Fibroblast of the conjunctiva (primary cell): ENCODE data around the gene P2RX5.

ENCODE experiments used
- DNase-seq: peaks from one replicate; pipeline ENCODE4 v3.0.0-alpha.2; 2010; ENCODE audit warnings: low read depth

P2RX5 gene

GRCh38 chr17:3681057-3681456, 14.9 kb downstream of the P2RX5 start:
- no peak for DNase-seq

- DNase-seq: no peak
Observed at GRCh38 chr17:3679531-3680126, 16.3 kb downstream of the P2RX5 start.

DNA sequence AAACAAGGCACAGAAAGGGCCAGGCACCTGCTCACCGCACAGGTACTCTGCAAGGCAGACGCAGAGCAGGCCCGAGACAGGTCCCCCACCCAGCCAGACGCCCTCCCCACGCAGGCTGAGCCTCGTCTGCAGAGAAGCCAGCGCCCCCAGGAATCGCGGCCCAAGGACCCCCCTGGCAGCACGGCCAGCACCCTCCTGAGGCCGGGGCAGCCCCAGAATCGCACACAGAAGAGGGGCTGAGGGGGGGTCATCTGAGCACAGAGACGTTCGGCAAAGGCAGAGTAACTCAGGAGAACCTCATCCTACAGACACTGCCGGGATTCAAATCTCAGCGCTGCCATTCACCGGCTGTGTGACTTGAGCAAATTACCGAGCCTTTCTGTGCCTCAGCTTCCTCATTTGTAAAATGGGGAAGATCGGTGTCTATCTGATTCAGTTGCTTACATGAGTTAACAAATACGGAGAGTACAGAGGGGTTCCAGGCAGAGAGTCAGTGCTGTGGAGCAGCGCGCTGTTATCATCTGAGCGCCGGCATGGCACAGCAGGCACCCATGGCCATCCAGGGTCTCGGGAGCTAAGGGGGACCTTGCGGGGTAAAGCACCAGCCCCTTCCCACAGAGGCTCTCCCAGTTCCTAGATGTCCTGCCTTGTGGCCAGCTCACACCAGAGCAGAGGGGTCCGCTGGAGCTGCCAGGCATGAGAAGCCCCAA, 17.0 kb downstream of the P2RX5 start:
- no peak for DNase-seq

GRCh38 chr17:3678095-3678820, 17.7 kb downstream of the P2RX5 start:
- no peak for DNase-seq

DNA sequence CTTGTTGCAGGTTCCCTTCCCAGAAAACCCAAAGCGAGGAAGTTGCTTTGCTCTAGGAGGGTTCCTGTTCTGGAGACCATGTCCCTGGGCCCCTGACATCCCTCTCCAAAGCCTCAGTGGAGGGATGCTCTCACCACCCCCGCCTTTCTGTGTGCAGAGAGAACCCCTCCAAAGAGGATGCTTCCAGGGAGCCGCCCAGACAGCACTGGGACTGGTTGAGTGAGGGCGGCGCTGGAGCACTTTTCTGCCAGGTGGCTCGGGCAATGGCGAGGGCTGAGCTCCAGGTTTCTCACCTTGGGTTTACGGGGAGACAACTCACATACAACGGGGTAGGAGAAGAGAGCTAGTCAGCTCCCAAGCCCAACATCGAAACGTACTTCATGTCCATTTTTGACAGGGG, 20.1 kb downstream of the P2RX5 start:
- no peak for DNase-seq

DNA sequence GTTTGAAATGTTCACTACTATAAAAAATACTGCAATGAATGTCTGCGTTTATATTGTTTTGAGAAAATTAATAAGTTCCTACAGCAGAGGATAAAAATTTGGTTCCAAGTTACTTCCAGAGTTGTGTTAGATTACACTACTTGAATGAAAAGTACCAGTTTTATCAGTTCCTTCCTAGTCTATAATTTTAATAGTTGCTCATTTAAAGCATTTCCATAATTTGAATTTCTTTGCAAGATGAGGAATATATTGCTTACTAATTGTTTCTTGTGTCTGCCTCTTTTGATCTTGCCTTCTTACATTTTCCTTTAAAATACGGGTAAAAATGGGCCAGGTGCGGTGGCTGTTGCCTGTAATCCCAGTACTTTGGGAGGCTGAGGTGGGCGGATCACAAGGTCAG, 23.4 kb downstream of the P2RX5 start:
- no peak for DNase-seq

DNA sequence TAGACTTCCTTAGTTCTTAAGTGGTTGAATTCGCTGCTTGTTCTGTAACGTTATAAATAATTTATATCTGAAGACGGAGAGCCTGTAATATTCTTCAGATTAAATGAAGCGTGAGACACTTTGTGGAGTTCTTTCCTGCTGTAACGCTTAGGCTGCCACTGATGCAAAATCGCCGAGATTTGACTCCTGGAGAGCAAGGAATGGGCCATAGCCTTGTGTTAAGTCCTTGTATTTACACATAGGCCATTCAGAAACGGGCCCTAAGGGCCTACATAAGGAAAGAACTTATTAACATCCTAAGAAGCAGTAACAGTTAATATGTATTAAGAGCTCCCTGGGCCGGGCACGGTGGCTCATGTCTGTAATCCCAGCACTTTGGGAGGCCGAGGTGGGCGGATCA, 26.4 kb downstream of the P2RX5 start:
- DNase-seq: no peak

DNA sequence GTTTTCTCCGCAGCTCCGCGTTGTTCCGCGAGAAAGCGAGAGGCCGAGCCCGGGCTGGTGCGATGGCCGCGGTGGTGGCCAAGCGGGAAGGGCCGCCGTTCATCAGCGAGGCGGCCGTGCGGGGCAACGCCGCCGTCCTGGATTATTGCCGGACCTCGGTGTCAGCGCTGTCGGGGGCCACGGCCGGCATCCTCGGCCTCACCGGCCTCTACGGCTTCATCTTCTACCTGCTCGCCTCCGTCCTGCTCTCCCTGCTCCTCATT, 26.9 kb downstream of the P2RX5 start:
- no peak for DNase-seq

GRCh38 chr17:3668279-3669084, 27.5 kb downstream of the P2RX5 start, which contains the start of the genes EMC6 and TAX1BP3:
Gene EMC6 (plus strand): TSS chr17:3668812. CDS start chr17:3669147, 335 bp downstream.
Gene TAX1BP3 (minus strand): TSS chr17:3668578. CDS start chr17:3668526, 52 bp downstream.
- peak; percentile 95 for DNase-seq

GRCh38 chr17:3667366-3668278, 28.3 kb downstream of the P2RX5 start:
- peak; percentile 88 for DNase-seq

DNA sequence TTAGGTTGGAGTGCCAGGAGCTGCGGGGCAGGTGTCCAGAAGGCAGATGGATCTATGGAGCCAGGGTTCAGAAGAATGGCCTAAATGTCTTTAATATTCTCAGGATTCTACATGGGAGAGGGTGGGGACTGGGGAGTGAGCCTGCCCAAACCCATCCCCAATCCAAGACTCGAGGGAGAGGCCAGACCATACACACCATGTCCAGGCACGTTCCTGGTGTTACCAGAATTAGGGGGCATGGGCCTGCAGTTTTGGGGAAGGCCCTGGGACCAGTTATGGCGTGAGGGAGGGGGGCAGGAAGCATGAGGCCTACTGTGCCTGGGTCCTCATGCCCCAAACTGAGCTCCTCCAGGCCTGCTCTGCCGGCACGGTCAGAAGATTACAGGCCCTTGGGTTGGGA, 29.4 kb downstream of the P2RX5 start:
- DNase-seq: no peak

DNA sequence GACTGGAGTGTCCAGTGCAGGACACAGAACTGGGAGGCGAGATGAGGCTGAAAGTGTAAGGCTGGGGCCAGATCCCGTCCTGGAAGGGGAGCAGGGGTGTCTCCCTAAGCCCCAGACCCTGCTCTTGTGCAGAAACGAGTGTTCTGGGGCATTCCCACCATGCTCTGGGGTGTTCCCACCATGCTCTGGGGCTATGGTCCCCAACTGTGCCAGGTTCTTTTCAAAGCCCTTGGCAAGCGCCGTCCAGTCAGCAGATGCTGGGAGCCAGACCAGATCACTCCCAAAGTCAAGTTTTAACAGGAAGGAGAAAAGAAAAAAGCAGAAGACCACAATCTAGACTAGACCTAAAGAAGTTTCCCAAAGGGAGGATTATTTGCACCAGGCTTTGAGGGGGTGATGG, 30.1 kb downstream of the P2RX5 start:
- no peak for DNase-seq

DNA sequence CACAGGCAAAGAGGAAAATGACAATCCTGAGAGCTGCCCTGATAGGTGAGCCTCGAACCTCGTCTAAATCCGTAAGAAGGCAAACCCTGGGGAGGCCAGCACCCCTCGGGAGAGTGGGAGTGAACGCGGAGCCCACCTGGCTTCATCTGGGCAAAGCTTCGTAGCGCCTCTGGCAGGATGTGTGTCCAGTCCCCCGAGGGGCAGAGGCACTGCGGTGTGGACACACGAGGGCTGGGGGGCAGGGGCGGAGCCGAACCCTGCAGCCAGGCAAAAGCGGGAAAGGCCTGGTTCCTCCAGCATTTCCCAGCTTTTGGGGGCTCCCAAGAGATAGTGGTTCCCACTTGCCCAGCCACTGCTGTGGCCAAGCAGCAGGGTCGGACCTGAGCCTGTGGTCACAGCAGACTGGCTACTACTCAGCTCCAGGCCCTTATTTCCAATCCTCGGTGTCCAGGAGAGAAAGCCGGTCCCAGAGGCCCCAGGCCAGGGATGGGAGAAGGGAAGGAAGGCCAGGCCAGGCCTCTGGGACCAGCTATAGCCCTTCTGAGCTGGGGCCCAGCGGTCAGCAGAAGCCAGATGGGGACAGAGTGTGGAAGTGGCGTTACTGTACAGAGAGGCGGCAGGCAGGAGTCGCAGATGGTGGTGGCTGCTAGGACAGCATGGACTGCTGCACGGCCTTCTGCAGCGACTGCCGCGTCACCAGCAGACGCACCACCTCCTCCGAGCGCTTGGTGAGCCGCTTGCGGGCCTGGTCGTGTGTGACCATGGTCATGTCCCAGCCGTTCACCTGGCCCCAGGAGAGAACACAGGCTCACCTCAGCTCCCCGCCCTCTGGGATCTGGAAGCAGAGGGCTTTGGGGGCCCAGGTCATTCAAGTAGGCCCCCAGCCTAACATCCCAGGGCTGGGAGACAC, 32.6 kb downstream of the P2RX5 start:
- DNase-seq: no peak

- no peak for DNase-seq
Observed at GRCh38 chr17:3660311-3660891, 35.6 kb downstream of the P2RX5 start.

GRCh38 chr17:3659541-3660111, 36.3 kb downstream of the P2RX5 start:
- DNase-seq: peak; percentile 92

DNA sequence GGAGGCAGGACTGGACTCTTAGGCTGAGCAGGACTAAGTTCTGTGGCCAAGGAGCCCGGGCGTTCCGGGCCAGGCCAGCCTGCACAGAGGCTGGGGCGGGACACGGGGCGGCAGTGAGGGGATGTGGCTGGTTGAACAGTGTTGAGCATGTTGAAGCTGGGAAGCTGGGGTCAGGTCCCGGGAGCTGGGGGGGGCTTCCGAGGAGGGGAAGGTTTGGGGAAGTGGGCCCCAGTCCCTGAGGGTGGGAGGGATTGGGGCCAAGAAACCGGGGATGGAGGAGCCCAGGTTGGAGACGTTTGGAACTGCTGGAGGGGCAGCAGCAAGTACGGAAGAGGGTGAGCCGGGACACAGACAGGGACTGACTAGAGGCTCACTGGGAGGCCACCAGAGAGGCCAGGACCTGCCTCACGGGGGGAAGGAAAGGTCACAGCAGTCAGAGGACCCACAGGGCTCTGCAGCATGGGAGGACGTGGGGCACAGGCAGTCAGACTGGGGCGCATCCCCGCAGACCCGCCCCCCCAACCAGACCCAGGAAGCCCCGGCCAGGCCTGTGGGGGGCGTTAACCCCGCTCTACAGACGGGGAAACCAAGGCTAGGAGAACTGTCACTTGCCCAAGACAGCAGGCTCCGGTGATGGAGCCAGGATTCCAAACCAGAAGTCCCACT, 37.0 kb downstream of the P2RX5 start:
- DNase-seq: no peak

GRCh38 chr17:3657874-3658783, 37.8 kb downstream of the P2RX5 start:
- DNase-seq: no peak

GRCh38 chr17:3657588-3657869, 38.4 kb downstream of the P2RX5 start:
- DNase-seq: no peak
